Measurements from ENCODE around the gene XKR8. TPM values are rescaled to one million over a fixed set of nuclear protein-coding genes. Genes with fewer than 3 reads are reported as not detected.

XKR8 gene
- total RNA-seq, 1 donor from 2014 or later: 14.2 TPM

DNA sequence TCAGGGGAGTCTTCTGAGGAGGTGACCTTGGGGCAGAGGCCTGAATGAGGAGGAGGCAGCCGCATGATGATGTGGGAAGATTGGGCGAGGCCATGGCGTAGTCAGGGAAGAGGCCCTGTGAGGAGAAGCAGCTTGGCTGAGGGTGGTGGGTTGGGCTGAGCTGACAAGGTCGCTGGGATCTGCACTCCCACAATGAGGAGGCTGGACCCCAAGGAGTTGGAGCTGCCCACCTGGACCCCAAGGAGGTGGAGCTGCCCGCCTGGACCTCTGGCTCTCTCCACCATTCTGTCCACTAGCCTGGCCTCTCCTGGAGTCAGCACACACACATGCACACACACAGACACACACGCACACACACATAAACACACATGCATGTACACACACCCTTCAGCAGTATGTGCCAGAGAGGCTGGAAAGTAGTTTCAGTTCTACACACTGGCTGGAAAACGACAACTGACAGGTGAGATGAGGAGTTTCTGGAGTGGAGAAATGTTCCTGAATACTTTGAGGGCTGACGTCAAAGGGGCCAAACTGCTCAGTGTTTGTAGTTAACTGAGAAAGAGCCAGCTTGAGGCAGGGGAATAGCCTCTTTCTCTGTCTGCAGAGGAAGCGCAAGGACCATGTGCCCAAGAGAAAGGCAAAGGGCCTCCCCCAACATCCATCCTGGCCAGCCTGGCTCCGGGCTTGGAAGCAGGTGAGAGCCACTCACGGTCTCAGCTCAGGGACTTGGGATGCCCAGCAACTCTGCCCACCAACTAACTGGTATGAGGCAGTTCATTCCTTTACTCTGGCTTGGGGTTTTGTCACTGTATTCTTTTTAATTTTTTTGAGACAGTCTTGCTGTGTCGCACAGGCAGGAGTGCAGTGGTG is 17.9 kb upstream of the XKR8 start:
- Mint-ChIP-seq H3K27me3 (ENCODE audit: unreplicated experiment) (peaks cover 1% of the 10 kb centered on the region), H3K36me3 (ENCODE audit: unreplicated experiment) (no peaks in the 10 kb centered on the region), H3K4me3 (ENCODE audit: unreplicated experiment) (no peak overlapping the region), H3K9me3 (ENCODE audit: unreplicated experiment) (peaks cover 2% of the 10 kb centered on the region), H3K27ac (ENCODE audit: unreplicated experiment) (no peak overlapping the region), H3K4me1 (ENCODE audit: low read depth, unreplicated experiment) (peaks cover 5% of the 10 kb centered on the region)
- TF ChIP-seq CTCF (IDR thresholded peaks at IDR 0.05; ENCODE audit: partially characterized antibody, unreplicated experiment): no peak
- no peak for DNase-seq

DNA sequence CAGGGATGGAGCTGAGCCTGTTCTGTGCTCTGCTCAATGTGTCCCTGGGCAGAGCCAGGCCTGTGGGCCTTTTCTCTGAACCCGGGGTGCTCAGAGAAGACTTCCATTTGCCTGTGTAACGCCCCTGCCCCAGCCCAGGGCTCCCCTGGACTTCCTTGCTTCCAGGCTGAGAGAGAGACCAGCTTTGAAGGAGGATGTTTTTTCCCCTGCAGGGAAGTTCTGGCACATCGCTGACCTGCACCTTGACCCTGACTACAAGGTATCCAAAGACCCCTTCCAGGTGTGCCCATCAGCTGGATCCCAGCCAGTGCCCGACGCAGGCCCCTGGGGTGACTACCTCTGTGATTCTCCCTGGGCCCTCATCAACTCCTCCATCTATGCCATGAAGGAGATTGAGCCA is 14.8 kb upstream of the XKR8 start:
- TF ChIP-seq CTCF (IDR thresholded peaks at IDR 0.05; ENCODE audit: partially characterized antibody, unreplicated experiment): no peak
- Mint-ChIP-seq H3K36me3 (ENCODE audit: unreplicated experiment) (no peaks in the 10 kb centered on the region), H3K9me3 (ENCODE audit: unreplicated experiment) (peaks cover 2% of the 10 kb centered on the region), H3K27ac (ENCODE audit: unreplicated experiment) (no peak overlapping the region), H3K4me1 (ENCODE audit: low read depth, unreplicated experiment) (peaks cover 12% of the 10 kb centered on the region), H3K4me3 (ENCODE audit: unreplicated experiment) (no peak overlapping the region), H3K27me3 (ENCODE audit: unreplicated experiment) (peaks cover 1% of the 10 kb centered on the region)
- no peak for DNase-seq

GRCh38 chr1:27949027-27949426 is 10.7 kb upstream of the XKR8 start:
- no peak overlapping the region for H3K4me3 Mint-ChIP-seq (ENCODE audit: unreplicated experiment)
- H3K27me3 Mint-ChIP-seq (ENCODE audit: unreplicated experiment): no peaks in the 10 kb centered on the region
- no peak for DNase-seq
- H3K9me3 Mint-ChIP-seq (ENCODE audit: unreplicated experiment): peaks cover 1% of the 10 kb centered on the region
- no peak for TF ChIP-seq CTCF (IDR thresholded peaks at IDR 0.05; ENCODE audit: partially characterized antibody, unreplicated experiment)
- no peak overlapping the region for H3K27ac Mint-ChIP-seq (ENCODE audit: unreplicated experiment)
- H3K4me1 Mint-ChIP-seq (ENCODE audit: low read depth, unreplicated experiment): peaks cover 12% of the 10 kb centered on the region
- no peaks in the 10 kb centered on the region for H3K36me3 Mint-ChIP-seq (ENCODE audit: unreplicated experiment)

DNA sequence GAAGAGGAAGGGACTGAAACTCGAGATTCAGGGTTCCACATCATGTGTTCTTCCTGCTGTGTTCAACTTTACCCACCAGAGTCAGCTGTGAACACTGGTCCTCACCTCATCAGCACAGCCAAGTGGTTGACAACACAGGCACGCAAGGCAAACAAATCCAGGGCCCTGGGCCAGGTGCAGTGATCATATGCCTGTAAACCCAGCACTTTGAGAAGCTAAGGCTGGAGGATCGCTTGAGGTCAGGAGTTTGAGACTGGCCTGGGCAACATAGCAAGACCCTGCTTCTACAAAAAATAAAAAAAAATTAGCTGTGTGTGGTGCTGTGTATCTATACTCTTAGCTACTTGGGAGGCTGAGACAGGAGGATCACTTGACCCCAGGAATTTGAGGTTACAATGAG is 8.4 kb upstream of the XKR8 start:
- Mint-ChIP-seq H3K4me3 (ENCODE audit: unreplicated experiment) (no peak overlapping the region), H3K27me3 (ENCODE audit: unreplicated experiment) (no peaks in the 10 kb centered on the region), H3K27ac (ENCODE audit: unreplicated experiment) (no peak overlapping the region), H3K4me1 (ENCODE audit: low read depth, unreplicated experiment) (peaks cover 10% of the 10 kb centered on the region), H3K36me3 (ENCODE audit: unreplicated experiment) (no peaks in the 10 kb centered on the region), H3K9me3 (ENCODE audit: unreplicated experiment) (no peaks in the 10 kb centered on the region)
- TF ChIP-seq CTCF (IDR thresholded peaks at IDR 0.05; ENCODE audit: partially characterized antibody, unreplicated experiment): no peak
- no peak for DNase-seq

GRCh38 chr1:27952147-27952546 is 7.6 kb upstream of the XKR8 start:
- no peak for DNase-seq
- H3K4me3 Mint-ChIP-seq (ENCODE audit: unreplicated experiment): no peak overlapping the region
- H3K27ac Mint-ChIP-seq (ENCODE audit: unreplicated experiment): no peak overlapping the region

More at GRCh38 chr1:27952147-27952546, 7.6 kb upstream of the XKR8 start:
- H3K4me1 Mint-ChIP-seq (ENCODE audit: low read depth, unreplicated experiment): peaks cover 6% of the 10 kb centered on the region
- TF ChIP-seq CTCF (IDR thresholded peaks at IDR 0.05; ENCODE audit: partially characterized antibody, unreplicated experiment): no peak
- no peaks in the 10 kb centered on the region for H3K9me3 Mint-ChIP-seq (ENCODE audit: unreplicated experiment)
- no peaks in the 10 kb centered on the region for H3K36me3 Mint-ChIP-seq (ENCODE audit: unreplicated experiment)
- no peaks in the 10 kb centered on the region for H3K27me3 Mint-ChIP-seq (ENCODE audit: unreplicated experiment)
